Lung (tissue), 12 donors: Measurements from ENCODE around the gene PATJ. TPM values are rescaled to one million over a fixed set of nuclear protein-coding genes. Genes with fewer than 3 reads are reported as not detected.
"Not testable (repeated sequence)": the region's sequence is repeated elsewhere in the genome, so short reads cannot be mapped to it uniquely, and the experiment has no call there.

ENCODE experiments used
- ATAC-seq: fragments of 200-7000 bp; cut with Tn5 transposase; one replicate; pipeline ENCODE4 v1.9.1; 2020; ENCODE audit warnings: moderate number of reproducible peaks; ENCODE audit not compliant: insufficient read depth, low FRiP score
- DNase-seq, 3 donors: peaks; one replicate each; pipeline ENCODE4 v3.0.0-alpha.2; 2013 to 2017
- H3K27ac ChIP-seq, 2 donors: one replicate each; pipeline ENCODE4 v1.5.1; 2013; ENCODE audit warnings: mild to moderate bottlenecking in 2 of 2, moderate library complexity in 2 of 2, control low read depth in 1 of 2, inconsistent platforms in 1 of 2, low read depth in 1 of 2, low read length in 1 of 2
- H3K27me3 ChIP-seq, 3 donors: one replicate each; pipeline ENCODE4 v1.5.1; 2013; ENCODE audit warnings: low read length in 2 of 3; ENCODE audit not compliant: control insufficient read depth in 3 of 3, insufficient read depth in 3 of 3
- H3K36me3 ChIP-seq, 4 donors: one replicate each; pipeline ENCODE4 v1.5.1; 2013; ENCODE audit warnings: low read length in 4 of 4, mild to moderate bottlenecking in 1 of 4, moderate library complexity in 1 of 4; ENCODE audit not compliant: control insufficient read depth in 4 of 4, insufficient read depth in 4 of 4
- H3K4me1 ChIP-seq, 5 donors: one replicate each; pipeline ENCODE4 v1.5.1; 2013; ENCODE audit warnings: low read length in 5 of 5, mild to moderate bottlenecking in 2 of 5, moderate library complexity in 1 of 5; ENCODE audit not compliant: control insufficient read depth in 5 of 5, insufficient read depth in 5 of 5
- H3K4me3 ChIP-seq: one replicate; pipeline ENCODE4 v1.5.1; 2013; ENCODE audit warnings: mild to moderate bottlenecking, control low read depth, moderate library complexity
- H3K9ac ChIP-seq, 2 donors: one replicate each; pipeline ENCODE4 v1.5.1; 2013; ENCODE audit warnings: low read length in 2 of 2, control low read depth in 1 of 2; ENCODE audit not compliant: insufficient read depth in 1 of 2
- H3K9me3 ChIP-seq, 4 donors: one replicate each; pipeline ENCODE4 v1.5.1; 2013; ENCODE audit warnings: low read length in 3 of 4, mild to moderate bottlenecking in 1 of 4, moderate library complexity in 1 of 4; ENCODE audit not compliant: control insufficient read depth in 4 of 4, insufficient read depth in 3 of 4
- CTCF ChIP-seq: IDR thresholded peaks from 2 replicates; pipeline ENCODE4 v1.5.1; 2012; ENCODE audit warnings: mild to moderate bottlenecking; ENCODE audit errors: control extremely low read depth, extremely low read depth
- WGBS, 2 donors: extraction: QIAGEN DNeasy Blood & Tissue Kit; methylation state at CpG; one replicate each; pipeline ENCODE4 v1.1.7; 2013; 5-methylcytosine and 5-hydroxymethylcytosine counted together
- polyA plus RNA-seq, 2 donors: library from polyadenylated mRNA; stranded (reverse); fragments of 200-250 nt; gene quantifications; one replicate each; pipeline ENCODE4 v1.2.1, GENCODE V29; 2013
- total RNA-seq, 2 donors: library from RNA; depleted of rRNA in 1 of 2; stranded (reverse); fragments of >200 nt in 1 of 2; gene quantifications; one replicate each; pipeline ENCODE4 v1.2.1, GENCODE V29; 2014 to 2021
- donor health status: control.
- donor health status: control.
- donor health status: Bipolar disorder and iron deficiency.
- donor health status: healthy.
- donor health status: DM: yes; HTN: yes; CAD: no.

Gene PATJ
- total and polyA plus RNA-seq, 4 donors, result 5.3 to 115 (median 26.8) TPM

GRCh38 chr1:61936839-61937238, 194.6 kb downstream of the PATJ start:
- Histone ChIP-seq H3K4me1 (no peaks in the 10 kb centered on the region), H3K27ac (no peak overlapping the region), H3K9ac (no peak overlapping the region), H3K9me3 (no peaks in the 10 kb centered on the region), H3K4me3 (no peak overlapping the region), H3K27me3 (no peaks in the 10 kb centered on the region), H3K36me3 (peaks cover 0 to 2% (median 0%) of the 10 kb centered on the region in 4 donors)
- TF ChIP-seq CTCF, result no peak
- ATAC-seq (no peak), DNase-seq (no peak)
- WGBS, 2 donors, result 63 to 77% methylated on average over 5 of the region's 5 CpGs

- Histone ChIP-seq H3K4me1 (no peaks in the 10 kb centered on the region), H3K9ac (no peak overlapping the region), H3K27me3 (no peaks in the 10 kb centered on the region), H3K36me3 (peaks cover 0 to 4% (median 0%) of the 10 kb centered on the region in 4 donors), H3K9me3 (no peaks in the 10 kb centered on the region), H3K4me3 (no peak overlapping the region), H3K27ac (no peak overlapping the region)
- DNase-seq (no peak), ATAC-seq (no peak)
- no peak for TF ChIP-seq CTCF
Observed at GRCh38 chr1:61941794-61942193, 199.5 kb downstream of the PATJ start.

DNA sequence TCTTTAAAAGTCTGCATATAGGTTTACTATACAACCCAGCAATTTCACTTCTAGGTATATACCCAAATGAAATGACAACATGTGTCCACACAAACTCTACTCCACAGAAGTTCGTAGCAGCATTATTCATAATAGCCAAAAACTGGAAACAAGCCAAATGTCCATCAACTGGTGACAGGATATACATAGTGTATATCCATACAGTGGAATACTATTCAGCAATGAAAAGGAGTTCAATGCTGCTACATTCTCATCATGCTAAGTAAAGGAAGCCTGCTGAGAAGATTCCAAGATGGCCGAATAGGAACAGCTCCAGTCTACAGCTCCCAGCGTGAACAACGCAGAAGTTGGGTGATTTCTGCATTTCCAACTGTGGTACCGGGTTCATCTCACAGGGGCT, 200.6 kb downstream of the PATJ start:
- Histone ChIP-seq H3K27me3 (no peaks in the 10 kb centered on the region), H3K36me3 (peaks cover 0 to 4% (median 0%) of the 10 kb centered on the region in 4 donors), H3K27ac (no peak overlapping the region), H3K9me3 (no peaks in the 10 kb centered on the region), H3K9ac (no peak overlapping the region), H3K4me1 (no peaks in the 10 kb centered on the region), H3K4me3 (no peak overlapping the region)
- DNase-seq (no peak), ATAC-seq (no peak)
- TF ChIP-seq CTCF, result no peak
- 97 to 99% methylated on average over 5 of the region's 5 CpGs for WGBS, 2 donors

- 62 to 66% methylated on average over 5 of the region's 5 CpGs for whole genome bisulfite sequencing, 2 donors
- H3K27me3 ChIP-seq, H3K27ac ChIP-seq, H3K4me3 ChIP-seq, DNase-seq, H3K9me3 ChIP-seq, ATAC-seq, H3K9ac ChIP-seq, H3K4me1 ChIP-seq, H3K36me3 ChIP-seq: not testable (repeated sequence)
Observed at GRCh38 chr1:61948685-61949084, 206.4 kb downstream of the PATJ start.
